Coronary artery (tissue), 2 donors: ENCODE results near the gene CARD18.

Experiments
- DNase-seq: peaks from one replicate; pipeline ENCODE4 v3.0.0-alpha.2; 2017; ENCODE audit warnings: low spot score
- H3K27ac ChIP-seq, 2 donors: fragments of 200-600 bp; sonication (generic); one replicate each; pipeline ENCODE4 v1.5.1; 2016 to 2019
- H3K4me3 ChIP-seq: fragments of 200-600 bp; sonication (generic); 2 replicates; pipeline ENCODE4 v1.5.1; 2016; ENCODE audit warnings: mild to moderate bottlenecking, moderate library complexity
- TF ChIP-seq, protein P1 (sequence below): fragments of 200-600 bp; sonication (generic); IDR thresholded peaks from one replicate; pipeline ENCODE4 v1.5.1; 2019; ENCODE audit warnings: antibody characterized with exemption

The CARD18 gene, protein sequence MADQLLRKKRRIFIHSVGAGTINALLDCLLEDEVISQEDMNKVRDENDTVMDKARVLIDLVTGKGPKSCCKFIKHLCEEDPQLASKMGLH

DNA sequence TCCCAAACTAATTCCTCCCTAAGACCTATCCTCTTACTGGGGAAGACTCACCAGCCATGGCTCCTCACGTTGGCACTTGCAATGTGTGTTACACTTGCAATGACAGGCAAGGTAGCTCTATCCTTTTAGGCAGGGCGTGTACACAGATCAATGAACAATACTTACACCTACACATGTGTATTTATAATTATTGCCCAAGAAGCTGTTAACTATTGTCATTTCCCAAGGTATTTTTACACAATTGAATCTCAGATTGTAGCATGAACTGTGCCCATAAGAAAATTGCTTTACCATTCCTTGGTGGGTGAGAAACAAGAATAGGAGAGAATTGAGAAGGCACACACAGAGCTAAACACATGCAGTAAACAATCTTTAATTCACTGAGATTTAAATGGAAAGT is at the start of gene CARD18:
CARD18 (minus strand) TSS at position 101 of the 400 bp plus-strand sequence; CDS start at position 58, 43 bp downstream.
- no peak within 1 kb of the TSS for H3K27ac ChIP-seq

GRCh38 chr11:105183987-105184386 is 44.4 kb upstream of the CARD18 start:
- no peak overlapping the region for H3K4me3 ChIP-seq
- no peak for DNase-seq
- TF ChIP-seq, protein P1, sequence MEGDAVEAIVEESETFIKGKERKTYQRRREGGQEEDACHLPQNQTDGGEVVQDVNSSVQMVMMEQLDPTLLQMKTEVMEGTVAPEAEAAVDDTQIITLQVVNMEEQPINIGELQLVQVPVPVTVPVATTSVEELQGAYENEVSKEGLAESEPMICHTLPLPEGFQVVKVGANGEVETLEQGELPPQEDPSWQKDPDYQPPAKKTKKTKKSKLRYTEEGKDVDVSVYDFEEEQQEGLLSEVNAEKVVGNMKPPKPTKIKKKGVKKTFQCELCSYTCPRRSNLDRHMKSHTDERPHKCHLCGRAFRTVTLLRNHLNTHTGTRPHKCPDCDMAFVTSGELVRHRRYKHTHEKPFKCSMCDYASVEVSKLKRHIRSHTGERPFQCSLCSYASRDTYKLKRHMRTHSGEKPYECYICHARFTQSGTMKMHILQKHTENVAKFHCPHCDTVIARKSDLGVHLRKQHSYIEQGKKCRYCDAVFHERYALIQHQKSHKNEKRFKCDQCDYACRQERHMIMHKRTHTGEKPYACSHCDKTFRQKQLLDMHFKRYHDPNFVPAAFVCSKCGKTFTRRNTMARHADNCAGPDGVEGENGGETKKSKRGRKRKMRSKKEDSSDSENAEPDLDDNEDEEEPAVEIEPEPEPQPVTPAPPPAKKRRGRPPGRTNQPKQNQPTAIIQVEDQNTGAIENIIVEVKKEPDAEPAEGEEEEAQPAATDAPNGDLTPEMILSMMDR: no peak
- H3K27ac ChIP-seq: no peak overlapping the region

More for the DNA sequence above, at the start of gene CARD18:
- no peak within 1 kb of the TSS for H3K4me3 ChIP-seq
- TF ChIP-seq, protein P1: no peak
- DNase-seq: no peak

- Histone ChIP-seq H3K4me3 (no peak overlapping the region), H3K27ac (no peak overlapping the region)
- DNase-seq: no peak
- TF ChIP-seq, protein P1: no peak
Measured at GRCh38 chr11:105183426-105183825, 43.9 kb upstream of the CARD18 start.

DNA sequence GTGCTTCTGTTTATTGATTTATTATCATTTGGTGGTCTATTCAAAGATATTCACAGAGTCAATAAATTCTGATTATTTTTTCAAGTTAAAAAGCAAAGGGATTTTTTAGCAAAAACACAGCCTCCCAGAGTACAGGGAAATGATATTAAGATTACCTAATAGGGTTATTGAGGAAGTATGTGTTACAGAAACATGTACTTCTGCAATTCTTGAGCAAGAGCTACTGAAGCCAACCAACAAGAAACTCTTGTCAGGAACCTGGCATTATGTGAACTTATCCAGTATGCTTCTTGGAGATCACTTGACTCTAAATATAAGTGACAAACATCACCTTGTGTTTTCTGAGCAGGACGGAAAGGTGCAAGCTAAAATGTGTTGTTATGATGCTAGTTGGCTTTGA is 42.0 kb upstream of the CARD18 start:
- no peak for DNase-seq
- Histone ChIP-seq H3K27ac (no peak overlapping the region), H3K4me3 (no peak overlapping the region)
- TF ChIP-seq, protein P1: no peak

- DNase-seq: no peak
- no peak overlapping the region for H3K4me3 ChIP-seq
- no peak overlapping the region for H3K27ac ChIP-seq
- TF ChIP-seq, protein P1: no peak
Measured at GRCh38 chr11:105181100-105181499, 41.5 kb upstream of the CARD18 start.

GRCh38 chr11:105179542-105180278 is 40.1 kb upstream of the CARD18 start:
- Histone ChIP-seq H3K27ac (no peak overlapping the region), H3K4me3 (no peak overlapping the region)
- TF ChIP-seq, protein P1: no peak
- no peak for DNase-seq

GRCh38 chr11:105177658-105178057 is 38.1 kb upstream of the CARD18 start:
- no peak for DNase-seq

More at GRCh38 chr11:105177658-105178057, 38.1 kb upstream of the CARD18 start:
- no peak overlapping the region for H3K4me3 ChIP-seq
- H3K27ac ChIP-seq: no peak overlapping the region
- TF ChIP-seq, protein P1: no peak
